NCI-H524 (cell line): ENCODE measurements around the gene HES5.
A peak's percentile ranks its signal among the peaks of the same experiment; 100 is the strongest.

ENCODE experiments used
- DNase-seq, 2 experiments: peaks; one replicate each; lab custom pipeline; 2025; lab: John Stamatoyannopoulos, UW

Gene HES5

DNA sequence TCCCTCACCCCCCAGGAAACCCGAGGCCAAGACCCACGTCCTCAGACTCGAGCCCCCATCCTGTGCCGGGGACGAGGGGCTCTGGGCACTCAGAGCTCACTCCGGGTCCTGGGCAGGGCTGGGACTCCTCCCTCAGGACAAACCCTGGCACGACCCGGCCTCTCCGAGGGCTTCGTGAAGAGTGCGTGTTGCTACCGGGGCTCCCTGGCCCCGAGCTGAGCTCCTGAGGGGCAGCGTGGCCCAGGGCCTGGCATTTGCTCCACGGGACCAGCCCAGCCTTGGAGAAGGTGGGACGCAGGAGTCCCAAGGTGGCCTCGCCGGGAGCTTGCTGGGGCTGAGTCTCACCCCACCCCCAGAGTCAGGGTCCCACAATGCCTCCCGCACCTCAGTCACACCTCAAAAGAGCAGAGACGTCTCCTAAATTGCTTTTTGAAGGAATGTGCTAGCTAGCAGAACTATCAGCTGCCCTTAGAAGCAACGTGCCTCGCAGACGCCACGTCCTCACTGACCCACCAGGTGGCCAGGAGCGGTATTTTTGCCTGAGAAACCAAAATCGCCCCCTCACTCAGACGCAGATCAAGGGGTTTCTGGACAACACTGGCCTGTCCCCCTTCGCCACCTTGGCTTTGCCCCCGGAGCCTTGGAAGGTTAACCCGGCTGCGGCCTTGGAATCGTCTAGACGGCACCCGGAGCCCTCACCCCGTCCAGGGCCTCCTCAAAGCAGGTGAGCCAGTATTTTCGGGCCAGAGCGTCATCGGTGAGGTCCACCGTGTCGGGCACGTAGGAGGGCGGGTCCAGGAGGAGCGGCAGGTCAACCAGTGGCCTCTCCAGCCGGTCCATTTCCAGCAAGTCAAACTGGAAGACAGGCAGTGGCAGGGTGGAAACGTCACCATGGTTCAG is 14.9 kb downstream of the HES5 start:
- DNase-seq, result no peak

DNA sequence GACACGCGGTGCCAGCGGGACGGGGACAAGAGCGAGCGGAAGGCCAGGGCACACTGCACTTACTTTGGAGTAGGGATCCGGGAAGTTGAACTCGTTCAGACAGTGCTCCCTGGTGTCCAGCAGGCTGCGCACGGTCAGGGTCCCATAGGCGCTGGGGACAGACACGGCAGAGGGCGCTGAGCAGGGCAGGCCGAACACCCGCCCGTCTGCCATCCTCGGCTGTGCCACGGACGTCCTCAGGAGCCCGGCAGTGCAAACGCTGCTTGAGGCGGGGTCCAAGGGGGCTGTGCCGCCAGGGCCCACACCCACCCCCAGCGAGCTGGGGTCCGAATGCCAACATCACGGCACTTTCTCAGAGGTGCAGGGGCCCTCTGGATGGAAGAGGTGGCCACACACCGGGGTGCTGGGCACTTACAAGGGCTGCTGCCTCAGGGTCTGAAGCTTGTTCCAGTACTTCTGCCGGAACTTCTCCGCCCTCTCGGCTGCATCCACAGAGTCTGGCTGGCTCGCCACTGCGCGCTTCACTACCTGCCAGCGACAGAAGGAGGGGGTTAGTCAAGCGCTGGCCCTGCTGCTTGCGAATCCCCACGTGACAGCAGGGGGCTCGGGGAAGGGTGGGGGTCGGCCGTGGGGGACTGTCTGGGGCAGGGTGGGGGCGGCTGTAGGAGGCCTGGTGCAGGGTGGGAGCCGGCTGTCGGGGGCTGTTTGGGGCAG is 16.0 kb downstream of the HES5 start:
- no peak for DNase-seq

DNA sequence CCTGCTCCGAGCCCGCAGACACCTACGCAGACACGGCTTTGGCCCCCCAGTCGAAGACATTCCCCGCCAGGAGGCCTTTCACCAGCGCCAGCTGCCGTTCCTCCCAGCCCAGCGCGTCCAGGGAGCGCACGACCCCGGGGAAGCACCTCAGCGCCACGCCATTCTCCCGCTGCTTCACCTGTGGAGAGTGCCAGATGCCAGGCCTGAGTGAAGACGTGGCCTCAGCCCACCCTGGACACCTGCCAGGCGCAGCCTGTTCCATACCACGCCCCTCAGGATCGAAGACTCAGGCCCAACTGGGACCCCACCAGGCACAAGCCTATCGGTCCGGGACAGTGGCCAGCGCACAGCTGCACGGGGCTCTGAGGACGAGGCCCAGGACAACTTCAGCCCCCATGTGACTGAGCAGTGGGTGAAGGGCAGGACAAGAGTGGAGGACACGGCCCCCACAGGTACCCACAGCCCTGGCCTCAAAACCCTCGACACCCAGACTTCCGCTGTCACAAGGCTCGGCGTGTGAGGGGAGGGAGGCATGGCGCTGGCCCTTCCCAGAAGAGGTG is 17.1 kb downstream of the HES5 start:
- DNase-seq, result no peak

DNA sequence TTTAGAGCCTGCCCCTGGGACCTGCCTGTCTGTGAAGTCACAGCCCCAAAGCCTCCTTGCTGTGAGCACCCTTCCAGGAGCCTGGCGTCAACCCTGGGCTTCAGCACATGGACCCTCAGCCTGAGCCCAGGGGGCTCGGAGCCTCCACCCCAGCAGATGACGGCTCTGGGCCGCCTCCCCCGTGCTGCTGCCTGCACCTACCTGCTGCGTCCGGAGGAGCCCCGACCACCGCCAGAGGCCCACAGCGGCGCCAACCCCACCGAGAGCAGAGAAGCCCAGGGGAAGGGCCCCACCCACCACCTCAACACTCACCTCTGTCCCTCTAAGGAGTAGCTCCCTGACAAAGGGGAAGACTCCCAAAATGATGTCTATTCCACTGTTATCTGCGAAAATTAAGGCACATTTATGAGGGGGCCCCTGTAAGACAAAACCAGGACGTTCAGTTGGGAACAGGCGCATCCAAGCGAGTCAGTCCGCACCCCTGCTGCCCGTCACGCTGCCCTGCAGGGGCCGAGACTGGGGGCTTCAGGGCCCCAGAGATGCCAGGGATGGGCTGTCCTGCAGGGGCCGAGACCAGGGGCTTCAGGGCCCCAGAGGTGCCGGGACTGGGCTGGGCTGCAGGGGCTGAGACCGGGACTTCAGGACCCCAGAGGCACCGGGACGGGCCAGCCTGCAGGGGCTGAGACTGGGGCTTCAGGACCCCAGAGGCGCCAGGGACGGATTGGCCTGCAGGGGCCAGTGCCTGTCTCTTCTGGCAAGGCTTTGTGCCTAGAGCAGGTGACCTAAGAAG is 19.5 kb downstream of the HES5 start:
- no peak for DNase-seq

DNA sequence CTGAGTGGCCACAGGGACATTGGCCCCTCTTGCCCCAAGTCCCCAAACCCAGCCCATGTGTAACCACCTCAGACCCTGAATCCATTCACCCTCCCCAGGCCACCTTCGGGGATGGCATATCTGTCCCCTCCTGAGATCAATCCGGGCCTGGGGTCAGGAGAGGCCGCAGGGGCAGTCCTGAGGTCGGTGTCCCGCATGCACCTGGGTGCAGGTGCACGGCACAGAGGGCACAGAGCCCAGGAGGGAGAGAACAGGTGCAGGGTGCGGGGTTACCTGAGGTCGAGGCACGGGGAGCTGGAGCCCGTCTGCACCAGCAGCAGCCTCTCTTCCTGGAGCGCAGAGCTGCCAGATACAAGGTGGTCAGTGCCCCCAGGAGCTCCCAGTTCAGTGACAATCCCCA is 20.5 kb downstream of the HES5 start:
- DNase-seq, result no peak

DNA sequence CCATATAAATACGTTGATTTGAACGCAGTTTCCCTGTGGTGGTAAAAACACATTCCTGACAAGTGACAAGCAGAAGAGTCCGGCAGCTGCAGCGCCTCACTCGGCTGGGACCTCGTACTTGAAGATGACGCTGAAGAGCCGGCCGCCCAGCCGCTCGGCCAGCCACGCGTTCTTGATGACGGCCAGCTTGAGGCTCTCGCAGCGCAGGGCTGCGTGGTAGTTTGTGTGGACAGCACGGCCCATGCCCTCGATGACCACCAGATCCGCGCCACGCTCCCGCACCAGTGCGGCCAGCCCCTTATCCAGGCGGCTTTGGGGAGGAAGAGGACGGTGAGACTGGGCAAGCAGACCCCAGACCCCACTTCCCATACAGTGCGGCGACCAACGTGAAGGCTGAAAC is 21.3 kb downstream of the HES5 start:
- DNase-seq, result no peak

DNA sequence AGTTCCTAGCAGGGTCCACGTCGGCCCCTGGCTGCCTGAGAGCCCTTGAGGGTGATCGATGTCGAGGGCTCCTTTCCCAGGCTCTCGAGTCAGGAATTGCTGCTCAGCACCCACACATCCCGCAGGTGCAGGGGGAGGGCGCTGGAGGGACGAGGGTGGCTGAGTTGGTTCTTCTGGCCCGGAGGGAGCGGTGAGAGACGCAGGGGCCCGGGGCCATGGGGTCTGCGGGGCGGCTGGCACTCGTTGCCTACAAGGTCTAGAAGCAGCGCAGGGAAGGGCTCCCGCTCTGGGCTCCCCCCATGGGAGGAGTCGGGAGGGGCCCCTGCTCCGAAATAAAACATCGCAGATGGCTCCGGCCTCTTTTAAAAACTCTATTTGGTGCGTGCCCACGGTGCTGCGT is 21.9 kb downstream of the HES5 start:
- no peak for DNase-seq

DNA sequence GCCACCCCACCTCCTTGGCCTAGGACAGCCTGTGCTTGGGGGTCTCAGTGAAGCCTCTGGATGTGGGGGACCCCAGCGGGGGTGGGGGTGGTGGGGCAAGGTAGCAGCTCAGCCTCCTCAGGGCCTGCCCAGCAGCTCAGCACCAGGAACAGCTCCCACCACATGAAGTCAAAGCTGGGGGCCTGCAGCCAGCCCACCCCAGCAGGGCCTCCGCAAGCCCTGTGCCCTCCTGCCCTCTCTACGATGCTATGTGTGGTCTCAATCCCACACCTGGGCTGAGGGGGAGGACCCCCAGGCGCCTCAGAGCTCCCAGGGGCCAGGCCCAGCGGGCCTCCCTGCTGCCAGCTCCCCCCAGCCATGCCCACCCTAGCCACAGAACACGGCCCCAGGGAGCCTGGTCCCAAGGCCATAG is 22.3 kb downstream of the HES5 start:
- no peak for DNase-seq

DNA sequence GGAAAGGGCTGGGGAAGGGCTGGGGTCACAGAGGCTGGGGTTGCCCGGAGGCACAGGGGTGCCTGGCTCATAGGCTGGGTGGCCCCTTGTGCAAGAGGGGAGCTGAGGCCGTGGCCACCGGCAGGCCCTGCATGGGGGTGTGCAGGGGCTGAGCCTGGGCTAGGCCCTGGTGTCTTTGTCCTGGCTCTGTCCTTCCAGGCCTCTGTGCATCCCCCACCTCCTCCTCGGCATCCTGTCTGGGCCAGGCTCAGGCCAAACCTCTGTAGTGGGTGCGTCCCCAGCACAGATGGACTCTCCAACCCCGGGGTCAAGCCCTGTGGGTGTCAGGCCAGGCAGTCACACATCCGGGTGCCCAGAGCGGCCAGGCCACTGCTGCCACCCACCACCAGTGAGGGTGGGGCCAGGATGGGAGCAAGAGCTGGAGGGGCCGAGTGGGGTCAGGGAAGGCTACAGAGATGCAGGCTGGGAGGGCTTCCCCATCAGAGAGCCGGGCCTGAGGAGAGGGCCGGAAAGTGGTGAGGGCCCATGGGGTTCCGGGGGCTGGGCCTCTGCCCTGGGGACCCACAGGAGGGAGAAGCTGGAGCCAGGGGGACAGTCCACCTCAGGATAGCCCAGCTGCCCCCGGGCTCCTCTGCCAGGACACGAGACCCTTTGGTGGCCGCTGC is 23.0 kb downstream of the HES5 start:
- no peak for DNase-seq

DNA sequence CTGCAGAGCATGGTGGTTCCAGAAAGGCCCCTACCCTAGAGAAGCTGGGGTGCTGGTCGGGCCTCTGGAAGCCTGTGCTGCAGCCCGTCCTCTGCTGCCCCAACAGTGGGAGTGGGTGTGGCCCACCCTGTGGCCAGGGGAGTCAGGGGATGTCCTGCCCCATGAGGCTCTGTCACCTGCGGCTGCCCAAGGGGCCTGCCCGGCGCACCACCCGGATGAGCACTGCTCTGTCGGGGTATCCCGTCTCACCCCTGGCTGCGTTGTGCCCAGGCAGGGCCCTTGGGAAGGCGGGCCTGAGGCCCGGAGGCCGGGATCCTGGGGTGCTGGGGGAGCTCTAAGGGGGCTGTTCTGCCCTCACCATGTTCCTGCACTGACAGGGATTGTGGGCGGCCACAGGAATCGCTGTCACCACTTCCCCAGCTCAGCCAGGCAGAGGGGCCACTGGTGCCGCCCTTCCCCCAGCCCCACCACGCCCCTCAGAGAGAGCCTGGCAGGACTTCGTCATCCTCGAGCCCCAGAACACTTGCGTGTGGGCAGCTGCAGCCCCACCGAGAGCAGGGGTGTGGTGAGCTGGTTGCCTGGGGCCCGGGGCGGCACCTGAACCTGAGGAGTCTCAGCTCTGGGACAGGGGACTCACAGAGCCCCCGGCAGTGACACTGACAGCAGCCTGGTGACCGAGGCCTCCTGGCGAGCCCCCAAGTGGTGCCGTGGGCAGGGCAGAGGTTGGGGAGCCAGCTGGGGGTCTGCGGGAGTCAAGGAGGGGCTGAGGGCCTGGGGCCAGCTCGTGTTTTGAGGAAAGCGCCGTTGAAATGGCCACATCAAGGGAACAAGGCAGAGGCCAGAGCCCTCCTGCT is 23.8 kb downstream of the HES5 start:
- no peak for DNase-seq

DNA sequence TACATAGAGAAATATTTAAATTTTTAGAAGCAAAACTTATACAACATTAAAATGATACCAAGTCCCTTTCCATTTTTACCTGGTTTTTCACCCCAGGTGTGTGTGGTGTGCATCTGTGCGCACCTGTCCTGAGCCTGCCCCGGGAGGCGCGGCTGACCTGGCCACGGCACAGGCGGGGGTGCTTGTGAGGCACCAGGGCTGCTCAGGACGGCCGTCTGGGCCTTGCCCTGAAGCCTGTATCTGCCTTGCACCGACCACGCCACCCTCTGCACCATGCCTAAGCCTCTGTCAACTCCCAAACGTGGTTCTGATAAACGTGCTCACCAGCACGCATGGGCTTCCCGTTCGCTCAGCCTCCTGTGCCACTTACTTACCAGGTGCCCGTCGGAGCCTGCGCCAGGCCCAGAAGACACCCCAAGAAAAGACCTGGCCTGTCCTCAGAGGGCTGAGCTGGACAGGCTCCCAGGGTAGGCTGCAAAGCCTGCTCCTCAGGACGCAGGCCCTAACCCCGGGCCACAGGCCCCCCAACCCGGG is 24.5 kb downstream of the HES5 start:
- no peak for DNase-seq

DNA sequence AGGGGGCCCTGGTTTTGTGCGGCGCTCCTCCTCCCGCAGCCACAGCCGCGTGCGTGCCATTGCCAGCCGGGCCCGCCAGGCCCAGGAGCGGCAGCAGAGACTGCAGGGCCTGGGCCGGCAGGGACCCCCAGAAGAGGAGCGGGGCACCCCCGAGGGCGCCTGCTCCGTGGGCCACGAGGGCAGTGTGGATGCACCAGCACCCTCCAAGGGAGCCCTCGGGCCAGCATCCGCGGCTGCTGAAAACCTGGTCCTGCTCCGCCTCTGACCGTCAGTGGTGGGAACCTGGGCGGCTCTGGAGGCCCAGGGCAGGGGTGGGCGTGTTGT is 25.2 kb downstream of the HES5 start:
- no peak for DNase-seq

DNA sequence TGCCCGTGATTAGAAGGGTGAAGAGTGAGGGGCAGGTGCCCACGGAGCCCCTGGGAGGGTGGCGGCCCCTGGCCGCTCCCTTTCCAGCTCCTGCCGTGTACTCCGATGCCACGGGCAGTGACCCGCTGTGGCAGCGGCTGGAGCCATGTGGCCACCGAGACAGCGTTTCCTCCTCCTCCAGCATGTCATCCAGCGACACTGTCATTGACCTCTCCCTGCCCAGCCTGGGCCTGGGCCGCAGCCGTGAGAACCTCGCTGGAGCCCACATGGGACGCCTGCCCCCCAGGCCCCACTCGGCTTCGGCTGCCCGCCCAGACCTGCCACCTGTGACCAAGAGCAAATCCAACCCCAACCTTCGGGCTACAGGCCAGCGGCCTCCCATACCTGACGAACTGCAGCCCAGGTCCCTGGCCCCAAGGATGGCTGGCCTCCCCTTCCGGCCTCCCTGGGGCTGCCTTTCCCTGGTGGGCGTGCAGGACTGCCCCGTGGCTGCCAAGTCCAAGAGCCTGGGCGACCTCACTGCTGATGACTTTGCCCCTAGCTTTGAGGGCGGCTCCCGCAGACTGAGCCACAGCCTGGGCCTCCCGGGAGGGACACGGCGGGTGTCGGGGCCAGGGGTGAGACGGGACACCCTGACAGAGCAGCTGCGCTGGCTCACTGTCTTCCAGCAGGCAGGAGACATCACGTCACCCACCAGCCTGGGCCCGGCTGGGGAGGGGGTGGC is 25.7 kb downstream of the HES5 start:
- DNase-seq, result no peak

DNA sequence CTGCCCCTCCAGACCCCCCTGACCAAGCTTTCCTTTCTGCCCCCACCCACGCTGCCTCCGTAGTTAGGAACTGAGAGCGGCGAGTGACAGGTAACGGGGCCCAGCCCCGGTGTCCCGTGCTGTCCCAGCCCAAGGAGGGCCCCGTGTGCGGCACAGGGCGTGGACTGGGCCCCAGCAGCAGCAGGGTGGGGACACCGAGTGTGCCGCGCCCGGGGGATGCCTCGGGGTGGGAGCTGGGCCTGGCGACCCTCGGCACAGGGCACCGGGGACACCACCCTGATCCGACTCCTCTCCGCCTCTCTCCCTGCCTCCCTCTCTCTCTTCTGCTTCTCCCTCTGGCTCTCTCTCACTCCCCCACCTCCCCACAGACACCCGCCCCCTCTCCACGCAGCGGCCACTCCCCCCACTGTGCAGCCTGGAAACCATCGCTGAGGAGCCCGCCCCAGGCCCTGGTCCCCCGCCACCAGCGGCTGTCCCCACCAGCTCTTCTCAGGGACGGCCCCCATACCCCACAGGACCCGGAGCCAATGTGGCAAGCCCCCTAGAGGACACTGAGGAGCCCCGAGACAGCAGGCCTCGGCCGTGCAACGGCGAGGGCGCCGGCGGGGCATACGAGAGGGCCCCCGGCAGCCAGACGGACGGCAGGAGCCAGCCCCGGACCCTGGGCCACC is 26.4 kb downstream of the HES5 start:
- no peak for DNase-seq

DNA sequence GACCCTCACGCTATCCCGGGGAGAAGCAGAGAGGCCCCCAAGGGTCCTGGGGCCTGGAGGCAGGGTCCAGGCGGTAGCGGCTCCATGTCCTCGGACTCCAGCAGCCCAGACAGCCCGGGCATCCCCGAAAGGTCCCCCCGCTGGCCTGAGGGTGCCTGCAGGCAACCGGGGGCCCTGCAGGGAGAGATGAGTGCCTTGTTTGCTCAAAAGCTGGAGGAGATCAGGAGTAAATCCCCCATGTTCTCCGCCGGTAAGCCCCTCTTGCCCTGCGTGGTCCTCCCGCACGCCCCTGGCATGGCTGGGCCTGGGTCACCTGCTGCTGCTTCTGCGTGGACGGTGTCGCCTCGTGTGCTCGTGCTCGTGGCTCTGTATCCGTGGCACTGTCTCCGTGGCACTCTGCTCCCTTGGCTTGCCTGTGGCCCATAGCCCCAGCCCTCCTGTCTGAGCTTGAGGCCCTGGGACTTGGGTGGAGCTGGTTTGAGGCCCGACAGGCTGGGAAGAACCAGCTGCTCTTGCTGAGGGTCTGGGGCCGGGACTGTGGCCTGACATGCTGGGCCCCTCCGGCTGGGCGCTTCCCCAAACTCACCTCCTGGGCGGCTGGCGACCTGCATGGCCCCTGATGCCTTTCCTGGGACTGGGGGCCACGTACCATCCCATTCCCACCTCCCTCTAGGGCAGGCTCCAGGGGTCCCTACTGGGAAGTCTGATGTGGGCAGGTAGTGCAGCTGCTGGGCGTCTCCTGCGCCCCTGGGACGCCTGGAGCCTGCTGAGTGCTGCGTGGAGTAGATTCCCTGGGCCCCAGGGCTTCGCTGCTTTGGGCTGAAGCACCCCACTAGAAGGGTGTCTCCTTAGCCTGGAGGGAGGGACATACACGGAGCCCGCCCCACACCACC is 27.2 kb downstream of the HES5 start:
- DNase-seq, result no peak

DNA sequence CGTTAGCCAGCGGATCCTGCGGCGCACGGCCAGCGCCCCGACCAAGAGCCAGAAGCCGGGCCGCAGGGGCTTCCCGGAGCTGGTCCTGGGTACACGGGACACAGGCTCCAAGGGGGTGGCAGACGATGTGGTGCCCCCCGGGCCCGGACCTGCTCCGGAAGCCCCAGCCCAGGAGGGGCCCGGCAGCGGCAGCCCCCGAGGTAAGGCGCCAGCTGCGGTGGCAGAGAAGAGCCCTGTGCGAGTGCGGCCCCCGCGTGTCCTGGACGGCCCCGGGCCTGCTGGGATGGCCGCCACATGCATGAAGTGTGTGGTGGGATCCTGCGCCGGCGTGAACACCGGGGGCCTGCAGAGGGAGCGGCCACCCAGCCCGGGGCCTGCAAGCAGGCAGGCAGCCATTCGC is 27.9 kb downstream of the HES5 start:
- no peak for DNase-seq

DNA sequence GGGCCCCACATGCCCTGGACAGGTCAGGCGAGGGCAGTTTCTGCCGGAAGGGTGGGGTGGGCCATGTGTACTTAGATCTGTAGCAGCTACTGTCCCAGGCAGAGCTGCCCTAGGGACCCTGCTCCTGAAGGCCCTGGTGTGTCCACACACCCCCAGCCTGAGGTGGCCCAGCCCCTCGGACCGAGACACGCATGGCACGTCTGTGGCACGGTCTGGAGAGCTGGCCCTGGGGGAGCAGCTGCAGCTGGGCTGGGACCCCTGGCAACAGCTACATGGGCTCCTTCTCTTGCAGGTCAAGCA is 28.3 kb downstream of the HES5 start:
- DNase-seq, result no peak

DNA sequence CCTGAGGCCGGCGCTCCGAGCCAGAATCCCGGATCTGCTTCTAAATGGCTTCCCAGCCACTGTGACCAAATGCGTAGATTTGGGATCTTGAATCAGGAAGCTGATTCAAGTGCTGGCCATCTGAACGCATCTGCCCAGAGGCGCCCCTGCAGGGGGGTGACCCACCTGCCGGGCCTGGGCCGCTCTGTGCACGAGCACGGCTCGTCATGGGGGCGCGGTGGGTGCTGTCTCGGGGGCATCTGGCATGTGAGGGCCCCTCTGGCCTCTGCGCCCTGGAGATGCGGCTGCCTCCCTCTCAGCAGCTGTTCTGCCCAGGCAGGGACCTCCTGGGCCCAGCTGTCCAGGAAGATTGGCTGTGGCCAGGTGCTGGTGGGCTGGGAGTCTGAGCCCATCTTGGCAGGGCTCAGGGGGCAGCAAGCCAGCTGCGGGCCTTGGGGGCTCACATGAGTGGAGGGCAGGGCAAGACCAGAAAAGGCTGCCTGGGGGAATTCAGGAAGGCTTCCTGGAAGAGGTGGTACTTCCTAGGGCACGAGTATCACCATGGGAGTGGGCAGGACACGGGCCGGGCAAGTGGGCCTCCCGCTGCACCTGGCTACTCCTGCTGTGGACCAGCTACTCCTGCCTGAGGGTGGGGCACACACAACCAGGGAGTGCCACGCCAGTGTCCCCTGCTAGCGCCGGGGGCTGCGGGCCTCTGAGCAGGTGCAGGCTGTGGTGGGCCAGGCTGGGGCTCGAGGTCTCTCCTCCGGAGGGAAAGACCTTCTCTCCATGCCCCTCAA is 28.8 kb downstream of the HES5 start:
- peak; percentile 15 to 55 for DNase-seq
